Measurements from ENCODE around the gene MOBP.

- TF ChIP-seq CTCF (IDR thresholded peaks at IDR 0.05) (no peak), ZFX (IDR thresholded peaks at IDR 0.05; ENCODE audit: borderline replicate concordance) (no peak)
These were observed 24.4 kb downstream of the MOBP start for GRCh38 chr3:39491733-39492350.

Measured in 22Rv1 (cell line).